Loucy (cell line): ENCODE data around the gene PRKN.

Source experiments
- CTCF ChIP-seq: fragments of 200-600 bp; sonication (generic); conservative IDR thresholded peaks from 2 replicates; pipeline ENCODE4 v1.5.1; 2014; ENCODE audit warnings: mild to moderate bottlenecking, antibody characterized with exemption, low read length
- EZH2phosphoT487 ChIP-seq: fragments of 200-600 bp; IDR thresholded peaks from 2 replicates; pipeline ENCODE4 v1.6.1; 2018; ENCODE audit warnings: antibody characterized with exemption, mild to moderate bottlenecking, moderate library complexity, borderline replicate concordance

- TF ChIP-seq CTCF (no peak), EZH2phosphoT487 (no peak)
Observed at GRCh38 chr6:162572240-162572639, 155.3 kb downstream of the PRKN start.
